ENCODE results near the gene TRIM37.
"Not testable (repeated sequence)": the region's sequence is repeated elsewhere in the genome, so short reads cannot be mapped to it uniquely, and the experiment has no call there.

TRIM37 gene

GRCh38 chr17:59101178-59101577 is 5.5 kb downstream of the TRIM37 start:
- TF ChIP-seq CTCF (IDR thresholded peaks at IDR 0.05; ENCODE audit: extremely low read depth, insufficient read depth, missing control alignments), result no peak
- DNase-seq (ENCODE audit: low spot score), result no peak
- in situ Hi-C loops (cut with MboI; ENCODE audit: low pct_unique_long_range_greater_than_20kb, low sequenced_read_pairs, unreplicated experiment), result no loop called here

- in situ Hi-C loops (cut with MboI; ENCODE audit: low pct_unique_long_range_greater_than_20kb, low sequenced_read_pairs, unreplicated experiment), result no loop called here
- no peak for TF ChIP-seq CTCF (IDR thresholded peaks at IDR 0.05; ENCODE audit: extremely low read depth, insufficient read depth, missing control alignments)
- no peak for DNase-seq (ENCODE audit: low spot score)
Observed at GRCh38 chr17:59097876-59098275, 8.8 kb downstream of the TRIM37 start.

GRCh38 chr17:59094861-59095530 is 11.7 kb downstream of the TRIM37 start:
- no peak for TF ChIP-seq CTCF (IDR thresholded peaks at IDR 0.05; ENCODE audit: extremely low read depth, insufficient read depth, missing control alignments)
- DNase-seq (ENCODE audit: low spot score), result no peak
- in situ Hi-C loops (cut with MboI; ENCODE audit: low pct_unique_long_range_greater_than_20kb, low sequenced_read_pairs, unreplicated experiment), result no loop called here

- no peak for DNase-seq (ENCODE audit: low spot score)
- in situ Hi-C loops (cut with MboI; ENCODE audit: low pct_unique_long_range_greater_than_20kb, low sequenced_read_pairs, unreplicated experiment), result no loop called here
Observed at GRCh38 chr17:59093702-59094231, 12.9 kb downstream of the TRIM37 start.

GRCh38 chr17:59093145-59093701 is 13.5 kb downstream of the TRIM37 start:
- no peak for TF ChIP-seq CTCF (IDR thresholded peaks at IDR 0.05; ENCODE audit: extremely low read depth, insufficient read depth, missing control alignments)
- in situ Hi-C loops (cut with MboI; ENCODE audit: low pct_unique_long_range_greater_than_20kb, low sequenced_read_pairs, unreplicated experiment), result no loop called here
- no peak for DNase-seq (ENCODE audit: low spot score)

More at GRCh38 chr17:59093702-59094231, 12.9 kb downstream of the TRIM37 start:
- no peak for TF ChIP-seq CTCF (IDR thresholded peaks at IDR 0.05; ENCODE audit: extremely low read depth, insufficient read depth, missing control alignments)

GRCh38 chr17:59090593-59090992 is 16.1 kb downstream of the TRIM37 start:
- in situ Hi-C loops (cut with MboI; ENCODE audit: low pct_unique_long_range_greater_than_20kb, low sequenced_read_pairs, unreplicated experiment), result not testable (repeated sequence)

GRCh38 chr17:59084154-59084553 is 22.5 kb downstream of the TRIM37 start:
- in situ Hi-C loops (cut with MboI; ENCODE audit: low pct_unique_long_range_greater_than_20kb, low sequenced_read_pairs, unreplicated experiment), result no loop called here
- no peak for TF ChIP-seq CTCF (IDR thresholded peaks at IDR 0.05; ENCODE audit: extremely low read depth, insufficient read depth, missing control alignments)
- DNase-seq (ENCODE audit: low spot score), result no peak

More at GRCh38 chr17:59090593-59090992, 16.1 kb downstream of the TRIM37 start:
- not testable (repeated sequence) for DNase-seq (ENCODE audit: low spot score)
